ENCODE results near the gene MFGE8.
A peak's percentile ranks its signal among the peaks of the same experiment; 100 is the strongest.
"Not testable (repeated sequence)": the region's sequence is repeated elsewhere in the genome, so short reads cannot be mapped to it uniquely, and the experiment has no call there.

MFGE8 gene

DNA sequence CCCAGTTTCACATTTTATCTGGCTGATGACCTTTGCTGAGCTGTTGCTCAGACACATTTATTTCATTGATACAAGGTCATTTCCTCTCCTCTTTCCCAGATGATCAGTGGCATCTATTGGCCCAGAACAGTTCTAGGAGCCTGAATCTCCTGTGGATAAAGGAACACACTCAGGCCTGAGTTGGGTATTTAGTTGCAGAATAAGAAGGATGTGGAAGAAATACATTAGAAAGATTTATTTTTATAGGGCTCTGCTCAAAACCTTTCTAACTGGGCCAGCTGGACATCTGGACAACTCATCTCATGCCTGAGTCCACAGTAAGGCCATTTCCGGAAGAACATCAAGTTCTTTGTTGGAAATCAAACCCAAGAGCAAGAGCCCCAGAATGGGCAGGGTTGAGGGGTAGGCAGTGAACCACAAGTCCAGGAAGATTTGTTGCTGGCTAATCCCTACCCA, 19.7 kb upstream of the MFGE8 start:
- no peak for FAIRE-seq
- DNase-seq (ENCODE audit: insufficient read length): no peak
- TF ChIP-seq POLR2A (IDR thresholded peaks at IDR 0.05; ENCODE audit: low read depth, low read length): no peak
- TF ChIP-seq TAF1 (IDR thresholded peaks at IDR 0.05; ENCODE audit: borderline replicate concordance, low read depth, low read length): no peak
- no peak for TF ChIP-seq POLR2AphosphoS5 (IDR thresholded peaks at IDR 0.05; ENCODE audit: low read depth, low read length)

DNA sequence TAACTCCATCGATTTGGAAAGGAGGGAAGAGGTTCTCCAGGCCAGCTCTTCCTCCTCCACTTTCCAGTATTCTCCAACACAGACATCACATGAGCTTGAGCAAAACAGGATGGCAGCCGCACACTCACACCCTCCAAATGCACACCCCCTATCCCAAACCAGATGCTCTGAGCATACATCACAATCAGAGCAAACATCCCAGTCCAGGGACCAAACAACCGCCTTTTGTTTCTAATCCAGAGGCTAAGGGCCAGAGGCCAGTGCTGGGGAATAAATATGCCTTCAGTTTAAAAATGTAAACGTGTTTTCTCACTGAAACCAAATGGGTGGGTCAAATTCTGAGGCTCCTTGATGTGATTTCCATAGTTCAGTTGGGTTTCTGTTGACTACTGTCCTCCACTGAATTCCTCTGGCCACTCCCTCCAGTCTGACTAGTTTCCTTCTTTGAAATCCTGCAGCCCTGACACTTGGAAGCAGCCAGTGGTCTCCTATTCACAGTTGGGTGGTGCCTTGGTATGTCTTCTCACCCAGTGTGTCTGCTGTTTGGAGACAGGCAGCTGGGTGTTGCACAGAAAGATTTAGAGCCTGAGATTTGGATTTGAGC, 19.2 kb upstream of the MFGE8 start:
- FAIRE-seq: no peak
- TF ChIP-seq TAF1 (IDR thresholded peaks at IDR 0.05; ENCODE audit: borderline replicate concordance, low read depth, low read length): no peak
- no peak for TF ChIP-seq POLR2AphosphoS5 (IDR thresholded peaks at IDR 0.05; ENCODE audit: low read depth, low read length)
- TF ChIP-seq POLR2A (IDR thresholded peaks at IDR 0.05; ENCODE audit: low read depth, low read length): no peak
- DNase-seq (ENCODE audit: insufficient read length): no peak

DNA sequence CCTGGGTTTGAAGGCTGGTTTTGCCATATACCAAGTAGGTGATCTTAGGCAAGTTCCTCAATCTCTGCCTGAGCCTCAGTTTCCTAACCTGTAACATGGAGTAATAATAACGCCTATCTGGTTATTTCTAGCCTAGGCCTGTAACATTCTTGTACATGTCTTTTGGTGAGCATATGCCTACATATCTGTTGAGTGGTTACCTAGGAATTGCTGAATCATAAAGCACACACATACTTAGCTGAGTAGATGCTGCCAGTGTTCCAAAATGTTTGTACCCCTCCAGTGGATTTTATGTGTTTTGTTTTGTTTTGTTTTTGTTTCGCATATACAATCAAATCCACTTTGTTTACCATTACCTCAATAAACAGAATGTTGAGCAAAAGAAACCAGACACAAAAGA, 17.4 kb upstream of the MFGE8 start:
- DNase-seq (ENCODE audit: insufficient read length): no peak
- no peak for FAIRE-seq

DNA sequence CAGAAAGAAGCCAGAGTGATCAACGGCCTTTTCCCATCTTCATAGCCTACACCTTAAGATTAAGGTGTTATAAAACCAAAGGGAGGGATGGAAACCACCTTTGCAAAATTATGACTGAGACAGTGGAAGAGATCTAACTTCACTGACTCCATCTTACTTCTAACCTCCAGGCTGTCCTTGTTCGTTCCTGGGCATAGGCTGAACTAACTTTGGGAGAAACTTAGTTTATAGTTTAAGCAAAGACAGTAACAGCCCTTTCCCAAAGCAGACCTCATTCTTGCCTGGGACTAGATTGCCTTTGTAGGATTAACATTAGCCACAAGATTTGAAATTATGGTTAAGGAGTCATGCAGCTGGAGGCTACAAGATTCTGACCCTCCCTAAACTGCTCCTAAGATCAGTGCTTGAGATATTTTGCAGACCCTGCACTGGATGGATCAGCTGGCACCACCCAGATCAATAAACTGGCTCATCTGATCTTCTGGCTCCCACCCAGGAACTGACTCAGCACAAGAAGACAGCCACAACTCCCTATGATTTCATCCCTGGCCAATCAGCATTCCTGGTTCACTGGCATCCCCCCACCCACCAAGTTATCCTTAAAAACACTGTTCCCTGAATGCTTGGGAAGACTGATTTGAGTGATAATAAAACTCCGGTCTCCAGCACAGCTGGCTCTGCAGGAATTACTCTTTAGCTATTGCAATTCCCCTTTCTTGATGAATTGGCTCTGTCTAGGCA, 16.3 kb upstream of the MFGE8 start:
- FAIRE-seq: not testable (repeated sequence)

More for the DNA sequence above, 17.4 kb upstream of the MFGE8 start:
- TF ChIP-seq POLR2A (IDR thresholded peaks at IDR 0.05; ENCODE audit: low read depth, low read length) (no peak), POLR2AphosphoS5 (IDR thresholded peaks at IDR 0.05; ENCODE audit: low read depth, low read length) (no peak)

DNA sequence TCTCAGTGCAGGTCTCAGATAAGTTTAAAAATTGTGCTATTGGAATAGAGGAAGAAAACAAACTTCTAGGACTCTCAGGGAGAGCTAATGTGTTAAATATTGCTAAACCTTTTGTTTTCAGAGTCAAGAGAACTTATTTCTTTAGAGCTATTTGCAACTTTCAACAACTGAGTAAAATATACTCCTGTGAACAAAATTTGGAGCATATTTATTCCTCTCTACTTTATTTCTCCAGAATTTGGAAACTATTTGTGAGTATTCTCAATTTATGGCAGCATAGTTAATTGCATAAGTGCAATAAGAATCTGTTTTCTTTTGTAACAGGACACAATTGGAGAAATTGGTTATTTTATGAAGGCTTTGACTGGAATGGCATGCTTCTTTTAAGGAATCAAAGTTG, 15.0 kb upstream of the MFGE8 start:
- not testable (repeated sequence) for DNase-seq (ENCODE audit: insufficient read length); FAIRE-seq

More for the DNA sequence above, 16.3 kb upstream of the MFGE8 start:
- DNase-seq (ENCODE audit: insufficient read length): not testable (repeated sequence)

DNA sequence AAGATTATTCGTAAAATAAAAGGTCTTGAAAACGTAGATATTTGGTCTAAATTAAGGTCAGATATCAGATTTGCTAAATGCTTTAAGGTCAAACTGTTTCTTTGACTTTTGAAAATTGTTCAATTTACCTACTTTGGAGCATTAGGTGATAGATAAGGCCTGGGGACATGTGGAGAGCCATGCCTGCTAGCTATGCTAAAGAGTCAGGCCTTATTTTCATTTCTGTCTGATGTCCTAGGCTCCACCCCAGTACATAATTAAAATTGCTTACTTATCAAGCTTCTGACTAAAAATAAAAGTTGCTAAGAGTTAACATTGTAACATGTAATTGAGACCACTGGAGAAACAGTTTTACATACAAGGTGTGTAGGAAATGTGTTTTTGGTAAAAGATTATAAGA, 12.5 kb upstream of the MFGE8 start:
- DNase-seq (ENCODE audit: insufficient read length); FAIRE-seq: not testable (repeated sequence)

DNA sequence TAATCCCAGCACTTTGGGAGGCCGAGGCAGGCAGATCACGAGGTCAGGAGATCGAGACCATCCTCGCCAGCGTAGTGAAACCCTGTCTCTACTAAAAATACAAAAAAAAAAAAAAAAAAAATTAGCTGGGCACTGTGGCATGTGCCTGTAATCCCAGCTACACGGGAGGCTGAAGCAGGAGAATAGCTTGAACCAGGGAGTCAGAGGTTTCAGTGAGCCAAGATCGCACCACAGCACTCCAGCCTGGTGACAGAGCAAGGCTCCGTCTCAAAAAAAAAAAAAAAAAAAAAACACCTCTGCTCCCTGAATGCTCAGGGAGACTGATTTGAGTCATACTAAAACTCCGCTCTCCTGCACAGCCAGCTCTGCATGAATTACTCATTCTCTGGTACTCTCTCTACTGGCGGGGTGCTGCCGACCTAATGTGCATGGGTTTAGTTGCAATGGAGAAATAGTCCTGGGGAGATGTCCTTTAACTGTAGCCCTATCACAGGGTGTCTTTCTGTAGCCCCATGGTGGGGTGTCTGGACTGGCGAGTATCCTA, 7.8 kb upstream of the MFGE8 start:
- not testable (repeated sequence) for DNase-seq (ENCODE audit: insufficient read length)
- peak; percentile 44 for FAIRE-seq

DNA sequence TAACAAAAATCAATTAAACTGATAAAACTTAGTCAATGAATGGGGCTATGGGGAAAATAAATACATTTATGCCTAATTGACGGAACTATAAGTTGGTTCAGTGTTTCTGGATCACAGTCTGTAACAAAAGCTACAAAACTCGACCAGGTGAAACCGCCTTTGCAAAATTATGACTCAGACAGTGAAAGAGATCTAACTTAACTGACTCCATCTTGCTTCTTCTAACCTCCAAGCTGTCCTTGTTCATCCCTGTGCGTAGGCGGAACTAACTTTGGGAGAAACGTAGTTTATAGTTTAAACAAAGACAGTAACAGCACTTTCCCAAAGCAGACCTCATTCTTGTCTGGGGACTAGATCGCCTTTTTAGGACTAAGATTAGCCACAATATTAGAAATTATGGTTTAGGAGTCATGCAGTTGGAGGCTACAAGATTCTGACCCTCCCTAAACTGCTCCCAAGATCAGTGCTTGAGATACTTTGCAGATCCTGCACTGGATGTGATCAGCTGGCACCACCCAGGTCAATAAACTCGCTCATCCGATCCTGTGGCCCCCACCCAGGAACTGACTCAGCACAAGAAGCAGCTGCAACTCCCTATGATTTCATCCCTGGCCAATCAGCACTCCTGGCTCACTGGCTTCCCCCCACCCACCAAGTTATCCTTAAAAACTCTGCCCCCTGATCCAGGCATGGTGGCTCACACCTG, 7.2 kb upstream of the MFGE8 start:
- no peak for DNase-seq (ENCODE audit: insufficient read length)
- TF ChIP-seq TAF1 (IDR thresholded peaks at IDR 0.05; ENCODE audit: borderline replicate concordance, low read depth, low read length) (no peak), POLR2A (IDR thresholded peaks at IDR 0.05; ENCODE audit: low read depth, low read length) (no peak)
- FAIRE-seq: peak; percentile 63

DNA sequence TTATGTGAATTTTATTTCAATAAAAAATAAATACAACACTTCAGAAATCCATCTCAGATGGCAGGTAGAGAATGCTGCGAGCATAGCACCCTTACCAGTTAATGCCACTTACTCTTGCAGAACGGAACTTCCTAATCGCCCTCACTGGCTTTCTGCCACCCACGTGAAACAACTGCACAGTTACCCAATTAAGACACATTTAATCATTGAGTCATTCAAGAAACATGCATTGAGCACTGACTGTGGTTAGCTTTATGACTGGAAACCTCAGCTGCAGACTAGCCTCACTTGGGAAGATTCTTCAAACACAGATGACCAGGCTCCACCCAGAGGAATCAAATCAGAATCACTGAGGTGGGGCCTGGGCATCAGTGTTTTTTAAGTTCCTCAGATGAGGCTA, 5.6 kb upstream of the MFGE8 start:
- DNase-seq (ENCODE audit: insufficient read length) (no peak), FAIRE-seq (no peak)
- no peak for TF ChIP-seq TAF1 (IDR thresholded peaks at IDR 0.05; ENCODE audit: borderline replicate concordance, low read depth, low read length)
- no peak for TF ChIP-seq POLR2AphosphoS5 (IDR thresholded peaks at IDR 0.05; ENCODE audit: low read depth, low read length)
- no peak for TF ChIP-seq POLR2A (IDR thresholded peaks at IDR 0.05; ENCODE audit: low read depth, low read length)

DNA sequence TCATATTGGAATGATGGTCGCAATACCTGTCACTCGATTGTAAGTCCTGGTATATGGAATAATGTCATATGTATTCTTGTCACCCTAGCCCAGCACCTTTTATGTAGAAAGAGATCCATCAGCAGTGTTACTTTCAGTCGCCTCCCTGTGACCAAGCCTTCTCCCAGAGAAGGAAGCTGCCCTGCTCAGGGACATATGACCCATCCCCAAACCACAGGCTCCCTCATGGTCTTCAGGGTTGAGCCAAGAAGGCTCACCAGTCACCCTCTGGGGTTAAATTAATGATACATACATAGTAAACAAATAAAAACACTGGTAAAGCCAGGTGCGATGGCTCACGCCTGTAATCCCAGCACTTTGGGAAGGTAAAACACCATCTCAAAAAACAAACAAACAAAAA, 4.6 kb upstream of the MFGE8 start:
- FAIRE-seq (no peak), DNase-seq (ENCODE audit: insufficient read length) (no peak)
- TF ChIP-seq POLR2A (IDR thresholded peaks at IDR 0.05; ENCODE audit: low read depth, low read length) (no peak), POLR2AphosphoS5 (IDR thresholded peaks at IDR 0.05; ENCODE audit: low read depth, low read length) (no peak), TAF1 (IDR thresholded peaks at IDR 0.05; ENCODE audit: borderline replicate concordance, low read depth, low read length) (no peak)

DNA sequence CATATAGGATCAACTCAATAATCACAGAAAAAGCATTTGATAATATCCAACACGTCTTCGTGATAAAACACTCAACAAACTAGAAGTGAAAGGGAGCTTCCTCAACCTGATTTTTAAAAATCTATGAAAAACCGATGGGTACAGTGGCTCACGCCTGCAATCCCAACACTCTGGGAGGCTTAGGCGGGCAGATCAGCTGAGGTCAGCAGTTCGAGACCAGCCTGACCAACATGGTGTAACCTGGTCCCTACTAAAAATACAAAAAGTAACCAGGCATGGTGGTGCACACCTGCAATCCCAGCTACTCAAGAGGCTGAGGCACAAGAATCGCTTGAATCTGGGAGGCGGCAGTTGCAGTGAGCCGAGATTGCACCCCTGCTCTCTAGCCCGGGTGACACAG, 2.2 kb upstream of the MFGE8 start:
- no peak for FAIRE-seq
- no peak for DNase-seq (ENCODE audit: insufficient read length)
- TF ChIP-seq POLR2AphosphoS5 (IDR thresholded peaks at IDR 0.05; ENCODE audit: low read depth, low read length) (no peak), POLR2A (IDR thresholded peaks at IDR 0.05; ENCODE audit: low read depth, low read length) (no peak), TAF1 (IDR thresholded peaks at IDR 0.05; ENCODE audit: borderline replicate concordance, low read depth, low read length) (no peak)

DNA sequence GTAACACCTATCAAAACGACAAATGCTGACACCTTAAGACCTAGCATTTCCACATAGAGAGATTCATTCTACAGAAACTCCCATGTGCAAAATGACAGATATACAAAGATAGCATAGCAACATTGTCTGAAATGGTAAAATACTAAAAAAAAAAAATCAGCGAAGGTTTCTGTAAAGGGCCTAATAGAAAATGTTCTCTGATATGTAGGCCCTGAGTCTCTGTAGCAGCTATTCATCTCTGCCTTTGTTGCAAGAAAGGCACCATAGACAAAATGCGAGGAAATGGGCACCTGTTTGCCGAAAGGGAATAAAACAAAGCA, 631 bp upstream of the MFGE8 start:
- no peak for FAIRE-seq
- no peak for DNase-seq (ENCODE audit: insufficient read length)
- no peak for TF ChIP-seq POLR2AphosphoS5 (IDR thresholded peaks at IDR 0.05; ENCODE audit: low read depth, low read length)
- no peak for TF ChIP-seq TAF1 (IDR thresholded peaks at IDR 0.05; ENCODE audit: borderline replicate concordance, low read depth, low read length)
- TF ChIP-seq POLR2A (IDR thresholded peaks at IDR 0.05; ENCODE audit: low read depth, low read length): no peak

All from GM12892 (cell line).